IPS DF 6.9 (cell line): ENCODE measurements around the gene TRAPPC12.

Experiments used
- DNase-seq: peaks from one replicate; pipeline ENCODE4 v3.0.0-alpha.2; 2013; ENCODE audit warnings: low read depth, low spot score
- H3K27ac ChIP-seq: one replicate; pipeline ENCODE4 v1.5.1; 2013; ENCODE audit warnings: low read length, control low read depth
- H3K27me3 ChIP-seq: 2 replicates; pipeline ENCODE4 v1.6.1; 2013; ENCODE audit warnings: mild to moderate bottlenecking, low read length; ENCODE audit not compliant: control insufficient read depth, insufficient read depth
- H3K36me3 ChIP-seq: 2 replicates; pipeline ENCODE4 v1.6.1; 2013; ENCODE audit warnings: low read length; ENCODE audit not compliant: control insufficient read depth, insufficient read depth
- H3K4me1 ChIP-seq: 2 replicates; pipeline ENCODE4 v1.6.1; 2013; ENCODE audit warnings: low read length; ENCODE audit not compliant: control insufficient read depth, insufficient read depth
- H3K4me3 ChIP-seq: 2 replicates; pipeline ENCODE4 v1.5.1; 2013; ENCODE audit warnings: mild to moderate bottlenecking, low read length
- H3K9me3 ChIP-seq: 2 replicates; pipeline ENCODE4 v1.6.1; 2013; ENCODE audit warnings: low read length, inconsistent platforms; ENCODE audit not compliant: control insufficient read depth, insufficient read depth
- WGBS: extraction: QIAGEN DNeasy Blood & Tissue Kit; methylation state at CpG from one replicate; pipeline ENCODE4 v1.1.7; 2013; ENCODE audit warnings: mixed read lengths, missing lambda C conversion rate; ENCODE audit not compliant: insufficient read length, insufficient coverage; 5-methylcytosine and 5-hydroxymethylcytosine counted together

Gene TRAPPC12

DNA sequence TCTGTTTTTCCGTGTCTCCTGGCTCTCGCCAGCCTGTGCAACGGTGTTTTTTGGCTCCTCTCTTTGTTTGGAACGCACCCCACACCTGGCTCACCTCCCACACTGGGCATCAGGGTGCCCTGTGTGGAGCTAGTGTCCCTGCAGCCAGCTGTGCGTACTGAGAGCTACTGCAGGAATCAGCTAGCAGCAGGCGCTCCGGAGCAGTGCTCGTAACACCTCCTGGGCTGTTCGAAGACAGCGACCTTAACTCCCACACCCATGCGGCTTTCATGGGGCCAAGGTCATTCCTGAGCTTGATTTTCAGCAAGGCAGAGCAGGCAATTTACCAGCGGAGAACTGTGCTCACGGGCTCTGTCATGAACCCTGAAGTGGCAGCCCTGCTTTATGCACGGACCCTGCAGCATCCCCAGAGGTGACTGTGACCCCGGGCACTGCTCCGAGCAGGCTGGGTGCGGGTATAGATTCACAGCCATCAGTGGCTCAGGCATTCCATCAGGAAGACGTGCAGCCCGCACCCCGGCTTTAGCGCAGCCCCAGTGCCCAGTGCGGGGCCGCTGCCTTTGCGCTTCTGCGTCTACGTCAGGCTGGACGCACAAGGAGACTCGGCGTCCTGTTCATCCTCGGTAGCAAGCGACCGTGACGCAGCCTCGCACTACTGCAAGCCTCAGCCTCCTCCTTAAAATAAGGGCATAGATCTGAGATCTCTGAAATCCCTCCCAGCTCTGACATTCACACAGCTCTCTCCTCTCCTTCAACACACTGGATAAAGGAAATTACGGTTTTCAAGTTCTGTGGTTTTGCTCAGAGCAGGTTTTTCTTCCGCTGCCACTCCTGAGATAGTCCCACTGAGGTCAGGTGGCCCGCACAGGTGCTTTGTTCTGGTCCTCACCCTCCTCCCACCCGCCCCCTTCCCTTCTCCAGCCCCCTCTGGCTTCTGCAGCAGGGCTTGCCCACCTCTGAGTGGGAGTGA lies 81.6 kb downstream of the TRAPPC12 start:
- no peak for DNase-seq
- whole genome bisulfite sequencing = no CpG with 5 or more reads among the region's 38 CpGs
- H3K4me3 ChIP-seq = no peak overlapping the region

DNA sequence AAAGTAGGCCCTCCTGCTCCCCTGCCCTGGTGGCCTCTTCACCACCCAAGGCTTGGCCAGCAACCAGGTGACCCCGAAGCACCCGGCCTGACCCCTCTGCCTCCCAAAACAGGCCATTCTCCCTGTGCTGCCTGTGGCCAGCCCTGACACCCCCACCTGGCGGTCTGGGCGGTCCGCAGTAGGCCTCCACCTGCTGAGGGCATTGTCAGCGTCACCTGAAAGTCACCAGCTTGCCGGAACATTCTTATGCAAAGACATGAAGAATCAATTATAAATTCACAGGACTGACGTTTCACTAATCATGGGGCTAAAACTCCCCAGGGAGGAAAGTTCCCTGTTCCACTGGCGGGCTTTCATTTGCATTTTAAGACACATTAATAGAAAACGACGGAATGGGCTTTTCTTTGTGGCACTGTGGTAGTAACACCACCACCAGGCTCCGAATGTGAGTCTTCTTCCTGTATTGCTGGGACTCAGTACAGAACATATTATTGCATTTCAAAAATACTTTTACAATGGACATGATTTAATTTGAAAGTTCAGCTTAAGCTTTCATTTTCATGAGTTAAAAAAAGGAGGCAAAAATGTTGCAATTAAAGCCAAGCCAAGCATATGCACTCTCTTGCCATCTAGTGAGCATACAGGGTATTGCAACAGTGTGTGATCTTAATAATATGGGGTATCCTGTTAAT lies 82.5 kb downstream of the TRAPPC12 start:
- no peak for DNase-seq
- WGBS = no CpG with 5 or more reads among the region's 12 CpGs
- H3K27ac ChIP-seq = no peak overlapping the region
- H3K4me1 ChIP-seq = peaks cover 2% of the 10 kb centered on the region; the same call in 1 of the 2 replicates
- H3K27me3 ChIP-seq = no peaks in the 10 kb centered on the region
- H3K4me3 ChIP-seq = no peak overlapping the region
- H3K36me3 ChIP-seq = peaks cover 6% of the 10 kb centered on the region
- H3K9me3 ChIP-seq = no peaks in the 10 kb centered on the region

More for the DNA sequence above, 81.6 kb downstream of the TRAPPC12 start:
- H3K36me3 ChIP-seq = peaks cover 6% of the 10 kb centered on the region
- no peak overlapping the region for H3K27ac ChIP-seq
- no peaks in the 10 kb centered on the region for H3K27me3 ChIP-seq
- no peaks in the 10 kb centered on the region for H3K9me3 ChIP-seq
- H3K4me1 ChIP-seq = peaks cover 2% of the 10 kb centered on the region; the same call in 1 of the 2 replicates

GRCh38 chr2:3462493-3463104 lies 83.1 kb downstream of the TRAPPC12 start:
- no peaks in the 10 kb centered on the region for H3K27me3 ChIP-seq
- peaks cover 2% of the 10 kb centered on the region; the same call in 1 of the 2 replicates for H3K4me1 ChIP-seq
- DNase-seq = no peak
- H3K27ac ChIP-seq = no peak overlapping the region
- WGBS = no CpG with 5 or more reads among the region's 10 CpGs
- peaks cover 4% of the 10 kb centered on the region for H3K36me3 ChIP-seq
- no peaks in the 10 kb centered on the region for H3K9me3 ChIP-seq
- no peak overlapping the region for H3K4me3 ChIP-seq

GRCh38 chr2:3463186-3463835 lies 83.8 kb downstream of the TRAPPC12 start:
- Histone ChIP-seq H3K27me3 (no peaks in the 10 kb centered on the region), H3K4me1 (peaks cover 2% of the 10 kb centered on the region; the same call in 1 of the 2 replicates), H3K36me3 (peaks cover 2% of the 10 kb centered on the region; the same call in 1 of the 2 replicates), H3K27ac (no peak overlapping the region), H3K9me3 (no peaks in the 10 kb centered on the region), H3K4me3 (no peak overlapping the region)
- no peak for DNase-seq
- WGBS = no CpG with 5 or more reads among the region's 25 CpGs

- Histone ChIP-seq H3K36me3 (peaks cover 1% of the 10 kb centered on the region; the same call in 1 of the 2 replicates), H3K27ac (no peak overlapping the region), H3K9me3 (no peaks in the 10 kb centered on the region), H3K27me3 (no peaks in the 10 kb centered on the region), H3K4me3 (no peak overlapping the region), H3K4me1 (peaks cover 2% of the 10 kb centered on the region; the same call in 1 of the 2 replicates)
- WGBS = no CpG with 5 or more reads among the region's 13 CpGs
- no peak for DNase-seq
Measured at GRCh38 chr2:3463944-3464343, 84.5 kb downstream of the TRAPPC12 start.

- H3K27ac ChIP-seq = no peak overlapping the region
- H3K27me3 ChIP-seq = no peaks in the 10 kb centered on the region
- no peaks in the 10 kb centered on the region for H3K9me3 ChIP-seq
- H3K36me3 ChIP-seq = no peaks in the 10 kb centered on the region; the same call in 1 of the 2 replicates
- peaks cover 2% of the 10 kb centered on the region; the same call in 1 of the 2 replicates for H3K4me1 ChIP-seq
- WGBS = no CpG with 5 or more reads among the region's 21 CpGs
- no peak for DNase-seq
- no peak overlapping the region for H3K4me3 ChIP-seq
Measured at GRCh38 chr2:3464401-3465005, 85.0 kb downstream of the TRAPPC12 start.

DNA sequence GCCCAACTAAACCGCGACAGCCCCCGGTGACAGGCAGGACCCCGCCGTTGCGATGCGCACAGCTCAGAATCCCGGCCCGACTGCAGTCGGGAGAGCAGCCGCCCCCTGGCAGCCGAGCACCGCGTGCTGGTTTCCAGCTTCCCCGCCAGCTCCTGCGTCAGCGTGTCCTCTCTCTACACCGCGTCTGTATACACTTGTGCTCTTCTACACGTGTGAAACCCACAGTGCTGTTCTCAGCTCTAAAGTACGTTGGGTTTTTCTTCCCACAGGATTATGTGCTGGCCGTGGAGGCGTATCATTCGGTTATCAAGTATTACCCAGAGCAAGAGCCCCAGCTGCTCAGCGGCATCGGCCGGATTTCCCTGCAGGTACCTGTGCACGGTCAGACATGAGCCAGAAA lies 85.8 kb downstream of the TRAPPC12 start:
- H3K36me3 ChIP-seq = no peaks in the 10 kb centered on the region; the same call in 1 of the 2 replicates
- H3K27ac ChIP-seq = no peak overlapping the region
- no peak overlapping the region for H3K4me3 ChIP-seq
- H3K9me3 ChIP-seq = no peaks in the 10 kb centered on the region
- WGBS = no CpG with 5 or more reads among the region's 28 CpGs
- DNase-seq = no peak
- H3K4me1 ChIP-seq = peaks cover 2% of the 10 kb centered on the region; the same call in 1 of the 2 replicates
- no peaks in the 10 kb centered on the region for H3K27me3 ChIP-seq

DNA sequence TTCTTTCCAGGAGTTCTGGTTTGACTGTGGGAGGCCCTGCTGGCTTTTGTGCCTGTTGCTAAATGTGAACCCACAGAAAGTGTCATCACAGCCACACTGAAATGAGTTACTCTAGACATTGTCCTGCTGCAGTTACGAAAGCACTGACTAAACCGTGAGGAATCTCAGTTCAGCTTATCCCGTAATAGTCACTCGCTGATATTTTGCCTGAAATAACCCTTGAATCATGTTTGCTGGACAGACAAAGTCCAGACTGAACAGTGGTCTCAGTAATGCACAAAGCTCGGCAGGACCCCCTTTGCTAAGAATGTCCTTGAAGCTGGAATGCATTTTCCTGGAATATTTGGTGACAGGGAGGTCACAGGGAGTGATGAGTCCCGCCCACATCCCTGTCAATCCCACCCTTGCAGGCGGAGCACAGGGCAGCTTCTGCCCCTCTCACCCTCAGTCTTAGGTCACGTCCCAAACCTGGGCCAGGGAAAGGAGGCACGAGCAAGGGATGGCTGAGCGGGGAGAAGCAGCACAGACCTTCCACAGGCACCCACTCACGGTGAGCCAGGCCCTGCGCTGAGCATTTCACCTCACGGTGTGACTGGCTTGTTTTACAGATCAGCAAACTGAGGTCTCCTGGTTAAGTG lies 86.5 kb downstream of the TRAPPC12 start:
- Histone ChIP-seq H3K27ac (no peak overlapping the region), H3K27me3 (no peaks in the 10 kb centered on the region), H3K4me3 (no peak overlapping the region), H3K4me1 (peaks cover 2% of the 10 kb centered on the region; the same call in 1 of the 2 replicates), H3K9me3 (no peaks in the 10 kb centered on the region), H3K36me3 (no peaks in the 10 kb centered on the region; the same call in 1 of the 2 replicates)
- no peak for DNase-seq
- no CpG with 5 or more reads among the region's 13 CpGs for WGBS

GRCh38 chr2:3466482-3466863 lies 87.0 kb downstream of the TRAPPC12 start:
- no peak for DNase-seq
- no peaks in the 10 kb centered on the region for H3K27me3 ChIP-seq
- no peak overlapping the region for H3K4me3 ChIP-seq
- H3K36me3 ChIP-seq = no peaks in the 10 kb centered on the region; the same call in 1 of the 2 replicates
- H3K9me3 ChIP-seq = no peaks in the 10 kb centered on the region
- WGBS = no CpG with 5 or more reads among the region's 9 CpGs
- peaks cover 2% of the 10 kb centered on the region; the same call in 1 of the 2 replicates for H3K4me1 ChIP-seq
- no peak overlapping the region for H3K27ac ChIP-seq
